HepG2 (cell line): ENCODE measurements around the gene SMARCB1. TPM values are rescaled to one million over a fixed set of nuclear protein-coding genes. Genes with fewer than 3 reads are reported as not detected.

Source experiments
- ATAC-seq: fragments of 200-7000 bp; cut with Tn5 transposase; 3 replicates; pipeline ENCODE4 v1.9.1; 2020; ENCODE audit warnings: mild to moderate bottlenecking, moderate library complexity
- BruUV-seq: library from RNA; stranded (reverse); fragments of 400-500 nt; replicated peaks from 2 replicates; lab custom pipeline; 2021; lab: Mats Ljungman, UMichigan
- CTCF ChIA-PET: fragments of 300-600 bp; formaldehyde crosslinking; extraction: SDS; loops from one replicate; lab custom pipeline; 2021; ENCODE audit warnings: low total read pairs, inconsistent platforms, low intra/inter-chr PET ratio; lab: Yijun Ruan, JAX
- POLR2A ChIA-PET: fragments of 350-600 bp; sonication (Branson Sonifier 250); formaldehyde crosslinking; loops from one replicate; lab custom pipeline; 2020; ENCODE audit warnings: antibody characterized with exemption, inconsistent platforms; lab: Yijun Ruan, JAX
- DNase-seq: peaks from one replicate; pipeline ENCODE4 v3.0.0-alpha.2; 2015; ENCODE audit warnings: low spot score
- FAIRE-seq: peaks from 3 replicates; lab custom pipeline; 2011; peaks lifted over from hg19 to GRCh38; lab: Jason Lieb, UNC
- H2AFZ ChIP-seq: one replicate; pipeline ENCODE4 v1.6.1; 2011; ENCODE audit warnings: low read length, inconsistent platforms
- H3K27ac ChIP-seq: fragments of 300-600 bp; 3 replicates; pipeline ENCODE4 v1.8.0; 2011; ENCODE audit warnings: mixed run types, mild to moderate bottlenecking, mixed read lengths, low read length, inconsistent platforms; ENCODE audit not compliant: insufficient read depth; ENCODE audit errors: extremely low read length
- H3K27me3 ChIP-seq, 2 experiments: fragments of 200-600 bp in 1 of 2; 2 replicates in 1 of 2; 3 replicates in 1 of 2; pipeline versions ENCODE4 v1.6.0 to v1.8.0; 2011; ENCODE audit warnings: low read length in 2 of 2, mild to moderate bottlenecking in 2 of 2, moderate library complexity in 2 of 2, inconsistent platforms in 1 of 2; ENCODE audit not compliant: insufficient read depth in 2 of 2, control insufficient read depth in 1 of 2
- H3K36me3 ChIP-seq, 2 experiments: fragments of 200-600 bp in 1 of 2; replicated peaks in 1 of 2; 2 replicates in 1 of 2; 3 replicates in 1 of 2; pipeline versions ENCODE4 v1.5.1 to v1.8.0; 2011; ENCODE audit warnings: low read length in 2 of 2, inconsistent platforms in 1 of 2; ENCODE audit not compliant: insufficient read depth in 2 of 2, control insufficient read depth in 1 of 2
- H3K4me1 ChIP-seq: 2 replicates; pipeline ENCODE4 v1.5.1; 2012; ENCODE audit warnings: low read length, inconsistent platforms; ENCODE audit not compliant: insufficient read depth
- H3K4me2 ChIP-seq: 2 replicates; pipeline ENCODE4 v1.6.0; 2011; ENCODE audit warnings: low read depth, low read length, inconsistent platforms
- H3K4me3 ChIP-seq, 3 experiments: fragments of 200-600 bp in 1 of 3; sonication (generic), shearing (Covaris generic) in 1 of 3; replicated peaks in 1 of 3; 2 replicates each; pipeline ENCODE4 v1.5.1; 2011 to 2016; ENCODE audit warnings: low read length in 3 of 3, inconsistent platforms in 2 of 3, low read depth in 2 of 3, mild to moderate bottlenecking in 2 of 3, control low read depth in 1 of 3, mixed read lengths in 1 of 3; ENCODE audit not compliant: insufficient read depth in 1 of 3
- H3K79me2 ChIP-seq: one replicate; pipeline ENCODE4 v1.6.1; 2011; ENCODE audit warnings: low read length, inconsistent platforms; ENCODE audit not compliant: insufficient read depth
- H3K9ac ChIP-seq: 2 replicates; pipeline ENCODE4 v1.6.0; 2011; ENCODE audit warnings: mild to moderate bottlenecking, low read depth, low read length, inconsistent platforms; ENCODE audit not compliant: insufficient read depth
- H3K9me3 ChIP-seq: 2 replicates; pipeline ENCODE4 v1.5.1; 2012; ENCODE audit warnings: mild to moderate bottlenecking, low read length
- H4K20me1 ChIP-seq: 2 replicates; pipeline ENCODE4 v1.6.0; 2011; ENCODE audit warnings: inconsistent platforms, mild to moderate bottlenecking, low read length, moderate library complexity; ENCODE audit not compliant: insufficient read depth
- ATM ChIP-seq: fragments of 450-650 bp; IDR thresholded peaks from 2 replicates; pipeline ENCODE4 v1.7.1; 2017; ENCODE audit warnings: mild to moderate bottlenecking, borderline replicate concordance
- BORCS8-MEF2B ChIP-seq: sonication (generic); formaldehyde crosslinking; IDR thresholded peaks from 2 replicates; pipeline ENCODE4 v1.8.0; 2022; ENCODE audit warnings: mild to moderate bottlenecking, missing genetic modification reagents
- DDIT3 ChIP-seq: sonication (generic); formaldehyde crosslinking; IDR thresholded peaks from 2 replicates; pipeline ENCODE4 v1.4.0; 2020; ENCODE audit warnings: mild to moderate bottlenecking, missing genetic modification reagents
- MYNN ChIP-seq: sonication (generic); formaldehyde crosslinking; IDR thresholded peaks from 2 replicates; pipeline ENCODE4 v1.4.0; 2020; ENCODE audit warnings: mild to moderate bottlenecking, low read depth, missing genetic modification reagents
- PHF20 ChIP-seq: sonication (generic); formaldehyde crosslinking; IDR thresholded peaks from 2 replicates; pipeline ENCODE4 v1.5.0; 2020; ENCODE audit warnings: mild to moderate bottlenecking, missing genetic modification reagents
- REPIN1 ChIP-seq: sonication (generic); formaldehyde crosslinking; IDR thresholded peaks from 2 replicates; pipeline ENCODE4 v1.8.0; 2022; ENCODE audit warnings: missing genetic modification reagents, low read depth, mild to moderate bottlenecking, borderline replicate concordance
- SAP130 ChIP-seq: IDR thresholded peaks from 2 replicates; pipeline ENCODE4 v1.6.1; 2016; ENCODE audit warnings: low read depth
- SIN3B ChIP-seq: fragments of 150-350 bp; IDR thresholded peaks from 2 replicates; pipeline ENCODE4 v1.6.1; 2014; ENCODE audit warnings: low read length
- SOX5 ChIP-seq: IDR thresholded peaks from 2 replicates; pipeline ENCODE4 v1.6.1; 2016; ENCODE audit warnings: borderline replicate concordance
- SRSF4 ChIP-seq: fragments of 200-400 bp; formaldehyde crosslinking; IDR thresholded peaks from one replicate; pipeline ENCODE4 v1.6.1; 2018; ENCODE audit warnings: mild to moderate bottlenecking, low read depth, low read length, moderate library complexity; ENCODE audit not compliant: poor library complexity, severe bottlenecking
- U2AF2 ChIP-seq: fragments of 200-400 bp; formaldehyde crosslinking; IDR thresholded peaks from 2 replicates; pipeline ENCODE4 v1.6.1; 2017; ENCODE audit warnings: low read depth, mild to moderate bottlenecking, low read length
- ZBTB38 ChIP-seq: sonication (generic); formaldehyde crosslinking; IDR thresholded peaks from 2 replicates; pipeline ENCODE4 v1.5.1; 2020; ENCODE audit warnings: mild to moderate bottlenecking, missing genetic modification reagents
- ZNF136 ChIP-seq: sonication (generic); formaldehyde crosslinking; IDR thresholded peaks from 2 replicates; pipeline ENCODE4 v1.8.1; 2022; ENCODE audit warnings: low read depth, mild to moderate bottlenecking, moderate library complexity, missing genetic modification reagents
- ZNF337 ChIP-seq: sonication (generic); formaldehyde crosslinking; IDR thresholded peaks from 2 replicates; pipeline ENCODE4 v1.5.1; 2020; ENCODE audit warnings: missing genetic modification reagents, low read depth, mild to moderate bottlenecking, borderline replicate concordance
- ZNF747 ChIP-seq: sonication (generic); formaldehyde crosslinking; IDR thresholded peaks from 2 replicates; pipeline ENCODE4 v1.8.1; 2023; ENCODE audit warnings: missing genetic modification reagents, mild to moderate bottlenecking, borderline replicate concordance
- WGBS: methylation state at CpG from one replicate; pipeline ENCODE4 v1.1.6; 2017; ENCODE audit warnings: low lambda C conversion rate; 5-methylcytosine and 5-hydroxymethylcytosine counted together
- in situ Hi-C: cut with HindIII; loops from 2 replicates; pipeline ENCODE4 v1.10.0; 2017; ENCODE audit warnings: low pct_unique_long_range_greater_than_20kb; ENCODE audit not compliant: extremely low pct_ligation_motif_present
- intact Hi-C: fragments of 100-400 bp; cut with micrococcal nuclease; formaldehyde crosslinking; loops from one replicate; pipeline ENCODE4 v1.10.0; 2022; ENCODE audit not compliant: unreplicated experiment
- polyA plus RNA-seq, 8 experiments: library from polyadenylated mRNA; depleted of rRNA in 3 of 8; stranded (reverse) in 7 of 8; unstranded in 1 of 8; fragments of >200 nt; fragmentation: Illumina TruSeq in 4 of 8; extraction: Trizol in 4 of 8; gene quantifications; 2 replicates each; pipeline versions ENCODE4 v1.2.1 to v1.2.3, GENCODE V29; 2011 to 2016; ENCODE audit warnings: low read depth in 4 of 8, missing spikeins in 1 of 8, mixed read lengths in 1 of 8; ENCODE audit not compliant: insufficient read depth in 1 of 8
- total RNA-seq, 5 experiments: library from RNA; depleted of rRNA; stranded (reverse); fragments of >200 nt; fragmentation: Illumina TruSeq; extraction: Trizol; gene quantifications; 2 replicates each; pipeline ENCODE4 v1.2.3, GENCODE V29; 2016; ENCODE audit warnings: low read depth in 1 of 5
- TF ChIP-seq, protein P1 (sequence below): sonication (generic); formaldehyde crosslinking; IDR thresholded peaks from 2 replicates; pipeline ENCODE4 v1.4.0; 2020; ENCODE audit warnings: missing genetic modification reagents
- TF ChIP-seq, protein P2 (sequence below): sonication (generic); formaldehyde crosslinking; IDR thresholded peaks from 2 replicates; pipeline ENCODE4 v1.4.0; 2020; ENCODE audit warnings: missing genetic modification reagents, borderline replicate concordance
- TF ChIP-seq, protein P3 (sequence below): sonication (generic); formaldehyde crosslinking; IDR thresholded peaks from 2 replicates; pipeline ENCODE4 v1.8.1; 2022; ENCODE audit warnings: mild to moderate bottlenecking, missing genetic modification reagents

Gene SMARCB1
- total and polyA plus RNA-seq, 2 of the 13 experiments (the other 11 are each of a cell fraction or from before 2014, with no cell fraction given), result 74.0 to 166 TPM

GRCh38 chr22:23778577-23778900 is 8.2 kb upstream of the SMARCB1 start:
- CTCF ChIA-PET, result no interaction called here
- POLR2A ChIA-PET, result interaction anchor here (0.9 to 6.6 kb wide), 3 partner anchors 9 to 78 kb away, joined by 5 to 201 read pairs (median 10); partner anchors contain the start of genes CHCHD10 and SMARCB1
- no CpG with 5 or more reads among the region's 3 CpGs for WGBS
- TF ChIP-seq, protein P1, sequence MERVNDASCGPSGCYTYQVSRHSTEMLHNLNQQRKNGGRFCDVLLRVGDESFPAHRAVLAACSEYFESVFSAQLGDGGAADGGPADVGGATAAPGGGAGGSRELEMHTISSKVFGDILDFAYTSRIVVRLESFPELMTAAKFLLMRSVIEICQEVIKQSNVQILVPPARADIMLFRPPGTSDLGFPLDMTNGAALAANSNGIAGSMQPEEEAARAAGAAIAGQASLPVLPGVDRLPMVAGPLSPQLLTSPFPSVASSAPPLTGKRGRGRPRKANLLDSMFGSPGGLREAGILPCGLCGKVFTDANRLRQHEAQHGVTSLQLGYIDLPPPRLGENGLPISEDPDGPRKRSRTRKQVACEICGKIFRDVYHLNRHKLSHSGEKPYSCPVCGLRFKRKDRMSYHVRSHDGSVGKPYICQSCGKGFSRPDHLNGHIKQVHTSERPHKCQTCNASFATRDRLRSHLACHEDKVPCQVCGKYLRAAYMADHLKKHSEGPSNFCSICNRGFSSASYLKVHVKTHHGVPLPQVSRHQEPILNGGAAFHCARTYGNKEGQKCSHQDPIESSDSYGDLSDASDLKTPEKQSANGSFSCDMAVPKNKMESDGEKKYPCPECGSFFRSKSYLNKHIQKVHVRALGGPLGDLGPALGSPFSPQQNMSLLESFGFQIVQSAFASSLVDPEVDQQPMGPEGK (CRISPR knock-in tag), result peak; percentile 25; the same call in 1 of the 2 replicates
- no peak for TF ChIP-seq U2AF2
- TF ChIP-seq BORCS8-MEF2B (CRISPR knock-in tag), result no peak
- TF ChIP-seq MYNN, result no peak
- no peak for TF ChIP-seq ZBTB38 (CRISPR knock-in tag)
- no peak for TF ChIP-seq REPIN1
- no peak for TF ChIP-seq ZNF747 (CRISPR knock-in tag)
- TF ChIP-seq SOX5 (CRISPR knock-in tag), result no peak
- peak; percentile 38 for TF ChIP-seq SAP130
- no peak for TF ChIP-seq SIN3B
- TF ChIP-seq, protein P2, sequence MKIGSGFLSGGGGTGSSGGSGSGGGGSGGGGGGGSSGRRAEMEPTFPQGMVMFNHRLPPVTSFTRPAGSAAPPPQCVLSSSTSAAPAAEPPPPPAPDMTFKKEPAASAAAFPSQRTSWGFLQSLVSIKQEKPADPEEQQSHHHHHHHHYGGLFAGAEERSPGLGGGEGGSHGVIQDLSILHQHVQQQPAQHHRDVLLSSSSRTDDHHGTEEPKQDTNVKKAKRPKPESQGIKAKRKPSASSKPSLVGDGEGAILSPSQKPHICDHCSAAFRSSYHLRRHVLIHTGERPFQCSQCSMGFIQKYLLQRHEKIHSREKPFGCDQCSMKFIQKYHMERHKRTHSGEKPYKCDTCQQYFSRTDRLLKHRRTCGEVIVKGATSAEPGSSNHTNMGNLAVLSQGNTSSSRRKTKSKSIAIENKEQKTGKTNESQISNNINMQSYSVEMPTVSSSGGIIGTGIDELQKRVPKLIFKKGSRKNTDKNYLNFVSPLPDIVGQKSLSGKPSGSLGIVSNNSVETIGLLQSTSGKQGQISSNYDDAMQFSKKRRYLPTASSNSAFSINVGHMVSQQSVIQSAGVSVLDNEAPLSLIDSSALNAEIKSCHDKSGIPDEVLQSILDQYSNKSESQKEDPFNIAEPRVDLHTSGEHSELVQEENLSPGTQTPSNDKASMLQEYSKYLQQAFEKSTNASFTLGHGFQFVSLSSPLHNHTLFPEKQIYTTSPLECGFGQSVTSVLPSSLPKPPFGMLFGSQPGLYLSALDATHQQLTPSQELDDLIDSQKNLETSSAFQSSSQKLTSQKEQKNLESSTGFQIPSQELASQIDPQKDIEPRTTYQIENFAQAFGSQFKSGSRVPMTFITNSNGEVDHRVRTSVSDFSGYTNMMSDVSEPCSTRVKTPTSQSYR (CRISPR knock-in tag), result no peak
- TF ChIP-seq, protein P3, sequence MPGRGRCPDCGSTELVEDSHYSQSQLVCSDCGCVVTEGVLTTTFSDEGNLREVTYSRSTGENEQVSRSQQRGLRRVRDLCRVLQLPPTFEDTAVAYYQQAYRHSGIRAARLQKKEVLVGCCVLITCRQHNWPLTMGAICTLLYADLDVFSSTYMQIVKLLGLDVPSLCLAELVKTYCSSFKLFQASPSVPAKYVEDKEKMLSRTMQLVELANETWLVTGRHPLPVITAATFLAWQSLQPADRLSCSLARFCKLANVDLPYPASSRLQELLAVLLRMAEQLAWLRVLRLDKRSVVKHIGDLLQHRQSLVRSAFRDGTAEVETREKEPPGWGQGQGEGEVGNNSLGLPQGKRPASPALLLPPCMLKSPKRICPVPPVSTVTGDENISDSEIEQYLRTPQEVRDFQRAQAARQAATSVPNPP (CRISPR knock-in tag), result no peak
- TF ChIP-seq SRSF4, result no peak
- TF ChIP-seq ATM, result no peak
- TF ChIP-seq ZNF337 (CRISPR knock-in tag), result no peak
- no peak for TF ChIP-seq PHF20 (CRISPR knock-in tag)
- TF ChIP-seq ZNF136, result no peak
- no peak for TF ChIP-seq DDIT3 (CRISPR knock-in tag)

More at GRCh38 chr22:23778577-23778900, 8.2 kb upstream of the SMARCB1 start:
- no peaks in the 10 kb centered on the region for H3K36me3 ChIP-seq
- no peak overlapping the region for H2AFZ ChIP-seq
- in situ Hi-C loops (no loop called here), intact Hi-C loops (no loop called here)
- no peak for FAIRE-seq
- H3K79me2 ChIP-seq, result peaks cover under 1% of the 10 kb centered on the region
- H3K4me2 ChIP-seq, result peak overlapping the region; percentile 30
- no peak overlapping the region for H3K27ac ChIP-seq
- peaks cover 72% of the 10 kb centered on the region for H3K4me1 ChIP-seq
- DNase-seq, result no peak
- no TSS peak for BruUV-seq
- H4K20me1 ChIP-seq, result no peaks in the 10 kb centered on the region
- H3K9ac ChIP-seq, result no peak overlapping the region; the same call in 1 of the 2 replicates
- no peaks in the 10 kb centered on the region; a peak in 1 of 5 replicates for H3K27me3 ChIP-seq
- ATAC-seq, result peak; percentile 13
- H3K9me3 ChIP-seq, result no peaks in the 10 kb centered on the region
- H3K4me3 ChIP-seq, result no peak overlapping the region; a peak in 1 of 6 replicates
